H1 (cell line): Measurements from ENCODE around the gene LGR4. TPM values are rescaled to one million over a fixed set of nuclear protein-coding genes. Genes with fewer than 3 reads are reported as not detected.

Experiments used
- CTCF ChIA-PET: fragments of 300-600 bp; sonication (Branson Sonifier 250); formaldehyde crosslinking; loops from one replicate; lab custom pipeline; 2021; ENCODE audit not compliant: partially characterized antibody; lab: Charles Lee
- POLR2A ChIA-PET: fragments of 300-600 bp; sonication (Branson Sonifier 250); formaldehyde crosslinking; loops from one replicate; lab custom pipeline; 2021; ENCODE audit warnings: inconsistent platforms; ENCODE audit not compliant: partially characterized antibody; lab: Charles Lee
- DNase-seq, 2 experiments: peaks; one replicate each; pipeline versions ENCODE4 v3.0.0 to v3.0.0-alpha.2; 2010 to 2022; ENCODE audit warnings: low spot score in 2 of 2, low read depth in 1 of 2, mixed read lengths in 1 of 2
- FAIRE-seq: peaks from 2 replicates; lab custom pipeline; 2011; peaks lifted over from hg19 to GRCh38; lab: Jason Lieb, UNC
- H2AFZ ChIP-seq: 2 replicates; pipeline ENCODE4 v1.8.1; 2012; ENCODE audit warnings: low read length, inconsistent platforms
- H2AK5ac ChIP-seq: 2 replicates; pipeline ENCODE4 v1.6.1; 2013; ENCODE audit warnings: low read depth, low read length
- H2BK120ac ChIP-seq: replicated peaks from 2 replicates; pipeline ENCODE3; 2013; ENCODE audit warnings: low read depth, low read length, inconsistent platforms
- H2BK12ac ChIP-seq: 2 replicates; pipeline ENCODE4 v1.6.1; 2013; ENCODE audit warnings: low read depth, low read length
- H2BK15ac ChIP-seq: 2 replicates; pipeline ENCODE4 v1.6.1; 2013; ENCODE audit warnings: low read length
- H2BK20ac ChIP-seq: 2 replicates; pipeline ENCODE4 v1.6.1; 2013; ENCODE audit warnings: low read length
- H2BK5ac ChIP-seq: 2 replicates; pipeline ENCODE4 v1.6.1; 2013; ENCODE audit warnings: low read depth, low read length
- H3K14ac ChIP-seq: 2 replicates; pipeline ENCODE4 v1.6.1; 2013; ENCODE audit warnings: inconsistent platforms; ENCODE audit not compliant: insufficient read length
- H3K18ac ChIP-seq: 2 replicates; pipeline ENCODE4 v1.6.1; 2013; ENCODE audit warnings: low read length; ENCODE audit errors: extremely low read depth
- H3K23ac ChIP-seq: 2 replicates; pipeline ENCODE4 v1.6.1; 2013; ENCODE audit warnings: inconsistent platforms; ENCODE audit not compliant: insufficient read length
- H3K23me2 ChIP-seq: 2 replicates; pipeline ENCODE4 v1.6.1; 2013; ENCODE audit warnings: low read depth, low read length
- H3K27ac ChIP-seq: 2 replicates; pipeline ENCODE4 v1.6.1; 2011; ENCODE audit warnings: low read depth, low read length, inconsistent platforms
- H3K27me3 ChIP-seq, 4 experiments: replicated peaks in 1 of 4; 1 replicate in 1 of 4; 2 replicates in 3 of 4; pipeline versions ENCODE4 v1.6.1 to v1.8.1; 2011 to 2013; ENCODE audit warnings: low read length in 3 of 4, mild to moderate bottlenecking in 3 of 4, inconsistent platforms in 2 of 4, mixed read lengths in 2 of 4, moderate library complexity in 1 of 4; ENCODE audit not compliant: control insufficient read depth in 3 of 4, insufficient read depth in 3 of 4; ENCODE audit errors: extremely low read depth in 1 of 4
- H3K36me3 ChIP-seq, 4 experiments: 2 replicates each; pipeline versions ENCODE4 v1.6.1 to v1.8.1; 2011 to 2013; ENCODE audit warnings: mild to moderate bottlenecking in 4 of 4, low read length in 3 of 4, moderate library complexity in 2 of 4, control low read depth in 1 of 4, inconsistent platforms in 1 of 4; ENCODE audit not compliant: insufficient read depth in 4 of 4, control insufficient read depth in 2 of 4
- H3K4ac ChIP-seq: replicated peaks from 2 replicates; pipeline ENCODE3; 2013; ENCODE audit warnings: low read length, low read depth, mixed read lengths, inconsistent platforms; ENCODE audit not compliant: insufficient read length
- H3K4me1 ChIP-seq, 4 experiments: replicated peaks in 1 of 4; 1 replicate in 1 of 4; 2 replicates in 3 of 4; pipeline versions ENCODE4 v1.6.1 to v1.8.1; 2011 to 2013; ENCODE audit warnings: low read length in 3 of 4, inconsistent platforms in 2 of 4, mixed read lengths in 1 of 4; ENCODE audit not compliant: insufficient read depth in 4 of 4, control insufficient read depth in 3 of 4
- H3K4me2 ChIP-seq, 2 experiments: 2 replicates each; pipeline versions ENCODE4 v1.6.1 to v1.8.1; 2011 to 2013; ENCODE audit warnings: low read depth in 2 of 2, low read length in 2 of 2, control low read depth in 1 of 2, inconsistent platforms in 1 of 2, mild to moderate bottlenecking in 1 of 2; ENCODE audit not compliant: insufficient read depth in 1 of 2
- H3K4me3 ChIP-seq, 4 experiments: fragments of 200-600, 300-600 bp in 1 of 4; sonication (generic), shearing (Covaris generic), sonication (Bioruptor Twin) in 1 of 4; 2 replicates each; pipeline versions ENCODE4 v1.5.1 to v1.8.1; 2011 to 2016; ENCODE audit warnings: low read length in 4 of 4, low read depth in 3 of 4, control low read depth in 2 of 4, inconsistent platforms in 2 of 4, mild to moderate bottlenecking in 2 of 4, mixed read lengths in 1 of 4, moderate library complexity in 1 of 4; ENCODE audit not compliant: insufficient read depth in 2 of 4; ENCODE audit errors: extremely low read depth in 1 of 4
- H3K56ac ChIP-seq: replicated peaks from 2 replicates; pipeline ENCODE3; 2013; ENCODE audit warnings: low read depth, mild to moderate bottlenecking, mixed read lengths, low read length, inconsistent platforms; ENCODE audit not compliant: insufficient read length
- H3K79me1 ChIP-seq: 2 replicates; pipeline ENCODE4 v1.6.1; 2013; ENCODE audit warnings: low read depth, low read length, control low read depth
- H3K79me2 ChIP-seq, 2 experiments: 2 replicates each; pipeline versions ENCODE4 v1.6.1 to v1.8.1; 2012 to 2013; ENCODE audit warnings: low read length in 2 of 2, mild to moderate bottlenecking in 2 of 2, inconsistent platforms in 1 of 2; ENCODE audit not compliant: insufficient read depth in 2 of 2, control insufficient read depth in 1 of 2
- H3K9ac ChIP-seq, 4 experiments: replicated peaks in 1 of 4; 1 replicate in 1 of 4; 2 replicates in 3 of 4; pipeline versions ENCODE4 v1.6.1 to v1.8.1; 2011 to 2013; ENCODE audit warnings: low read depth in 3 of 4, low read length in 3 of 4, control low read depth in 2 of 4, mild to moderate bottlenecking in 2 of 4, moderate library complexity in 2 of 4, inconsistent platforms in 1 of 4; ENCODE audit errors: extremely low read depth in 1 of 4
- H3K9me3 ChIP-seq, 2 experiments: 2 replicates each; pipeline versions ENCODE4 v1.6.1 to v1.8.1; 2012 to 2013; ENCODE audit warnings: mild to moderate bottlenecking in 2 of 2, moderate library complexity in 2 of 2, control low read depth in 1 of 2, inconsistent platforms in 1 of 2, low read depth in 1 of 2, low read length in 1 of 2, mixed read lengths in 1 of 2; ENCODE audit not compliant: insufficient read depth in 2 of 2
- H4K20me1 ChIP-seq, 2 experiments: replicated peaks in 1 of 2; 2 replicates each; pipeline versions ENCODE3 to v1.8.1; 2011 to 2013; ENCODE audit warnings: inconsistent platforms in 2 of 2, low read length in 2 of 2, mild to moderate bottlenecking in 1 of 2; ENCODE audit not compliant: insufficient read depth in 2 of 2, control insufficient read depth in 1 of 2
- H4K5ac ChIP-seq: 2 replicates; pipeline ENCODE4 v1.6.1; 2013; ENCODE audit warnings: low read length, low read depth, mixed read lengths, inconsistent platforms; ENCODE audit not compliant: insufficient read length
- H4K8ac ChIP-seq: 2 replicates; pipeline ENCODE4 v1.8.0; 2013; ENCODE audit warnings: mild to moderate bottlenecking, moderate library complexity, low read length, inconsistent platforms; ENCODE audit not compliant: insufficient read depth; ENCODE audit errors: extremely low read depth
- H4K91ac ChIP-seq: replicated peaks from 2 replicates; pipeline ENCODE3; 2013; ENCODE audit warnings: low read length, mixed read lengths, inconsistent platforms; ENCODE audit not compliant: insufficient read length
- CTCF ChIP-seq, 3 experiments: IDR thresholded peaks; 1 replicate in 2 of 3; 2 replicates in 1 of 3; pipeline versions ENCODE4 v1.5.1 to v1.6.1; 2011; ENCODE audit warnings: low read length in 3 of 3, mild to moderate bottlenecking in 3 of 3, inconsistent platforms in 2 of 3, low read depth in 1 of 3, moderate library complexity in 1 of 3; ENCODE audit not compliant: insufficient read depth in 1 of 3; ENCODE audit errors: control extremely low read depth in 1 of 3
- EGR1 ChIP-seq: IDR thresholded peaks from 2 replicates; pipeline ENCODE4 v1.6.1; 2011; ENCODE audit warnings: low read depth, low read length, borderline replicate concordance
- GTF2F1 ChIP-seq: IDR thresholded peaks from 2 replicates; pipeline ENCODE4 v1.6.1; 2012; ENCODE audit warnings: low read depth, low read length, improper control_type of control experiment, borderline replicate concordance
- HDAC2 ChIP-seq, 2 experiments: fragments of 300-600 bp in 1 of 2; sonication (generic) in 1 of 2; IDR thresholded peaks; 2 replicates each; pipeline ENCODE4 v1.6.1; 2011 to 2012; ENCODE audit warnings: low read depth in 2 of 2, low read length in 2 of 2, mild to moderate bottlenecking in 2 of 2, moderate library complexity in 2 of 2, borderline replicate concordance in 1 of 2, inconsistent platforms in 1 of 2
- HDAC6 ChIP-seq: IDR thresholded peaks from one replicate; pipeline ENCODE4 v1.7.1; 2012; ENCODE audit warnings: low read depth, mild to moderate bottlenecking, inconsistent platforms, low read length, moderate library complexity
- SUZ12 ChIP-seq: fragments of 200-600 bp; sonication (generic); IDR thresholded peaks from 2 replicates; pipeline ENCODE4 v1.6.1; 2012; ENCODE audit warnings: mild to moderate bottlenecking, inconsistent platforms, low read length, moderate library complexity, mixed read lengths
- TCF12 ChIP-seq: IDR thresholded peaks from 2 replicates; pipeline ENCODE4 v1.6.1; 2011; ENCODE audit warnings: low read depth, mild to moderate bottlenecking, low read length
- ZNF274 ChIP-seq: IDR thresholded peaks from 2 replicates; pipeline ENCODE4 v1.7.0; 2012; ENCODE audit warnings: low read length, borderline replicate concordance; ENCODE audit errors: extremely low read depth
- WGBS, 2 experiments: shearing (Covaris generic) in 1 of 2; methylation state at CpG; one replicate each; pipeline versions ENCODE4 v1.1.6 to v1.1.7; 2013 to 2015; ENCODE audit warnings: low lambda C conversion rate in 2 of 2, mixed read lengths in 2 of 2, inconsistent platforms in 1 of 2, low coverage in 1 of 2, missing lambda C conversion rate in 1 of 2; ENCODE audit not compliant: insufficient replicate concordance in 2 of 2, insufficient coverage in 1 of 2, insufficient read length in 1 of 2; ENCODE audit errors: extremely low coverage in 1 of 2, missing lambda C conversion rate in 1 of 2; 5-methylcytosine and 5-hydroxymethylcytosine counted together
- polyA plus RNA-seq, 7 experiments: library from polyadenylated mRNA; depleted of rRNA in 3 of 7; stranded (reverse) in 5 of 7; unstranded in 2 of 7; fragments of >200 nt in 5 of 7; fragments of 200-250 nt in 2 of 7; gene quantifications; 1 replicate in 5 of 7; 2 replicates in 1 of 7; 4 replicates in 1 of 7; pipeline versions ENCODE4 v1.2.1 to v1.2.3, GENCODE V29; 2011 to 2013; ENCODE audit warnings: missing spikeins in 2 of 7, mixed read lengths in 2 of 7
- total RNA-seq: library from RNA; stranded (reverse); fragmentation: NEBNext Ultra II Directional; extraction: Animal tissue kit (Norgen Biotek cat#: 25700); gene quantifications from 2 replicates; pipeline ENCODE4 v1.2.1, GENCODE V29; 2021
- TF ChIP-seq, protein P1 (sequence below): IDR thresholded peaks from 2 replicates; pipeline ENCODE4 v1.6.1; 2012; ENCODE audit warnings: inconsistent platforms

LGR4 gene
- total and polyA plus RNA-seq, 2 of the 8 experiments (the other 6 are each of a cell fraction or from before 2014, with no cell fraction given), result 26.6 to 61.7 TPM

- H3K79me2 ChIP-seq, result peaks cover 3 to 97% of the 10 kb centered on the region in 2 experiments; a peak in 3 of 4 replicates
- FAIRE-seq, result no peak
- CTCF ChIA-PET, result interaction anchor here (1.4 kb wide), 2 partner anchors 10 to 26 kb away, joined by 3 to 5 read pairs; no protein-coding TSS in a partner anchor
- TF ChIP-seq CTCF (IDR thresholded peaks at IDR 0.05; ENCODE audit: control extremely low read depth in 1 of 3, insufficient read depth in 1 of 3, low read depth in 1 of 3, low read length in 3 of 3), result no peak
- no peak for TF ChIP-seq EGR1
- no peak for TF ChIP-seq TCF12
- TF ChIP-seq ZNF274, result no peak
- no peak for TF ChIP-seq SUZ12
- no peak for TF ChIP-seq GTF2F1
- no peak for TF ChIP-seq HDAC6
- TF ChIP-seq HDAC2 (IDR thresholded peaks at IDR 0.05; ENCODE audit: borderline replicate concordance in 1 of 2, low read depth in 2 of 2, low read length in 2 of 2), result no peak
- TF ChIP-seq, protein P1, sequence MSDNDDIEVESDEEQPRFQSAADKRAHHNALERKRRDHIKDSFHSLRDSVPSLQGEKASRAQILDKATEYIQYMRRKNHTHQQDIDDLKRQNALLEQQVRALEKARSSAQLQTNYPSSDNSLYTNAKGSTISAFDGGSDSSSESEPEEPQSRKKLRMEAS, result no peak
Observed at GRCh38 chr11:27416568-27417176, 55.9 kb downstream of the LGR4 start.

More at GRCh38 chr11:27416568-27417176, 55.9 kb downstream of the LGR4 start:
- H2AK5ac ChIP-seq, result no peak overlapping the region
- WGBS, 2 experiments, result 90% methylated on average over 2 of the region's 2 CpGs; no CpG with 5 or more reads in 1 of the 2 experiments
- H2BK15ac ChIP-seq, result no peak overlapping the region
- no peak overlapping the region for H2BK5ac ChIP-seq
- H3K27ac ChIP-seq, result no peak overlapping the region
- H3K27me3 ChIP-seq, result no peaks in the 10 kb centered on the region
- H3K4me3 ChIP-seq, result no peak overlapping the region
- H3K18ac ChIP-seq, result no peak overlapping the region
- no peak overlapping the region for H3K23ac ChIP-seq
- no peaks in the 10 kb centered on the region for H3K23me2 ChIP-seq
- H2BK20ac ChIP-seq, result no peak overlapping the region
- POLR2A ChIA-PET, result interaction anchor here (1.1 to 2.3 kb wide), 2 partner anchors 11 to 49 kb away, joined by 3 to 9 read pairs; no protein-coding TSS in a partner anchor
- no peaks in the 10 kb centered on the region for H3K9me3 ChIP-seq
- no peak overlapping the region for H4K8ac ChIP-seq
- H3K56ac ChIP-seq, result no peak overlapping the region
- H3K9ac ChIP-seq, result no peak overlapping the region
- H3K4ac ChIP-seq, result no peak overlapping the region
- peaks cover 0 to 13% (median 4%) of the 10 kb centered on the region in 4 experiments; a peak in 3 of 7 replicates for H3K4me1 ChIP-seq
- no peak overlapping the region for H4K5ac ChIP-seq
- H2BK120ac ChIP-seq, result no peak overlapping the region
- H3K79me1 ChIP-seq, result peaks cover 3% of the 10 kb centered on the region; the same call in 1 of the 2 replicates
- peaks cover 7 to 11% of the 10 kb centered on the region in 2 experiments for H4K20me1 ChIP-seq
- no peak overlapping the region for H2BK12ac ChIP-seq
- no peak overlapping the region for H2AFZ ChIP-seq
- H3K36me3 ChIP-seq, result peaks cover 0 to 10% (median 0%) of the 10 kb centered on the region in 4 experiments; a peak in 2 of 8 replicates
- H4K91ac ChIP-seq, result no peak overlapping the region
- no peak for DNase-seq
- no peak overlapping the region for H3K4me2 ChIP-seq
- no peak overlapping the region for H3K14ac ChIP-seq
